RPMI8226 (cell line): ENCODE data around the gene ARHGEF2.
A peak's percentile ranks its signal among the peaks of the same experiment; 100 is the strongest.
"Not testable (repeated sequence)": the region's sequence is repeated elsewhere in the genome, so short reads cannot be mapped to it uniquely, and the experiment has no call there.

Experiments used
- DNase-seq: peaks from one replicate; pipeline ENCODE4 v3.0.0-alpha.2; 2015

The ARHGEF2 gene

GRCh38 chr1:155989242-155990004 lies 11.1 kb upstream of the ARHGEF2 start:
- peak; percentile 81 for DNase-seq

DNA sequence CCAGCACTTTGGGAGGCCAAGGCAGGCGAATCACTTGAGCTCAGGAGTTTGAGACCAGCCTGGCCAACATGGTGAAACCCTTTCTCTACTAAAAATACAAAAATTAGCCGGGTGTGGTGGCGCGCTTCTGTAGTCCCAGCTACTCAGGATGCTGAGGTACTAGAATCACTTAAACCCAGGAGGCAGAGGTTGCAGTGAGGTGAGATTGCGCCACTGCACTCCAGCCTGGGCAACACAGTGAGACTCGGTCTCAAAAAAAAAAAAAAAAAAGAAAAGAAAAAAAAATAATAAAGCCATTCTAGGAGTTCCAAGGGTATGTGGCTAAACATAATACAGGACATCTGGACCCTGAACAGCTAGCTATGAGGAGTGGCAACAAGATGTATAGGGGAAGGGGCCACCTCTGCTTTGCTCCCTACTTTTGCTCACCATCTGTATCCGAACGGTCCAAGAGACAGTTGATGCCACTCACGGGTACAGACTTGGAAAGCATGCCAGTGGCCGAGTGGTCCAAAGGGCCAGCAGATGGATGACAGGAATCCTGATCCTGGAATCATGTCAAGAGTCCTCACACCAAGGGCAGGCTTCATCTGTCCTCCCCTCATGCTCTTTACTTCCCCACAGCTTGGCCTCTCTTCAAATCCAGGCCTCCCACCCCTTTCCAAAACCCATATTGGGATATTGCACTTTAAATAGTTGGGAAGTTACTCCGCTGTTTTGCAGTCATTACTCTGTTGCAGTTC lies 6.7 kb upstream of the ARHGEF2 start:
- DNase-seq = not testable (repeated sequence)

GRCh38 chr1:155984341-155984740 lies 6.0 kb upstream of the ARHGEF2 start:
- no peak for DNase-seq

DNA sequence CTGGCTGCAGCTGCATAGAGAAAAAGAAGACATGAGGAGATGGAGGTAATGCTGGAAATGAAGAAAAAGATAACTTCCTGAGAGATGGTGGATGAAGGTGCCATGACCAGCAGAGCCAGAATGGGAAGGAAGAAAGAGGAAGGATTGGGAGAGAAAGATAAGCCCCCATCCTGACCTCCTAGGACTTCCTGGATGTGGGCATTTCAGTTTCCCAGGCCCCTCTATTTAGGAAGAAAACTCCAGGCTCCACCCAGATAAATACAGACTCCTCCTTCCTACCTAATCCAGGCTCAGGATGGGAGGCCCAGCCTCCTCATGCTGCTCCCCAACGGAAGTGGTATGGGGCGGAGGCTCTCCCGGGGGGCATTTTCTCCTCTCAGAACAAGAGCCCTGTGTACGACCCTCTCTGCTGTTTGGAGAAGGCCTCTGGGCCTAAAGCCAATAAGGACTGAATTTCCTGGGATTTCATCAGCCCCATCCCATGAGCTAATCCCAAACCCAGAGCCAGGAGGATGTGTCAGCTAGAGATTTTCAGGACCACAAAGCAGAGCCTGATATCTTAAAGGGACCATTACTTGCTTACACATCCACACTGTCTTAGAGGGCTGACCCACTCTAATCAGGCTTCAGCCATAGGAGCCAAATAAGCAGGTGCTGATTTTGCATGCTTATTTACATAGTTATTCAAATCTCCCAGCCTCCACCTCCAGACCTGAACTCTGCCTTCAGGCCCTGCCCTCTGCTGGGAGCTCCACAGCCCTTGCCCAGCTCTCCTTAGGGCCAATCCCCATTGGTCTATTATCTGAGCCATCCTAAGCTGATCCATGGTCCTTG lies 5.1 kb upstream of the ARHGEF2 start:
- peak; percentile 76 for DNase-seq

DNA sequence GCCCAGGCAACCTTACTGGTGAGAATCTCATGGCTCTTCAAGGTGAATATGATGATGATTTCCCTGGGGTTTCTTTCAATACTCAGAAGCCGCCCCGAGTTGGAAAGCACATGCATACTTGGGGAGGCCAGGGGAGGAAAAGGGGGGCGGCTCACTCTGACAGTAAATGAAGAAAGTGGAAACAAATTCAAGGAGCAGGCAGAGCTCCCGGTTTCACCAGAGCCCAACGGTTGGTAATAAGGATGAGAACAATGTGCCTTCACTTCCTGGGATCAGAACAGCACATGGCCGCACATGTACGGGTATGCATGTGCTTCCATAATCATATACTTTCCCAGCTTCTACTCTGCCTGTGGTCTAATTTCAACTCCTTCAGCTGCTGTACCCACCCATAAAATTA lies 3.8 kb upstream of the ARHGEF2 start:
- DNase-seq = no peak

DNA sequence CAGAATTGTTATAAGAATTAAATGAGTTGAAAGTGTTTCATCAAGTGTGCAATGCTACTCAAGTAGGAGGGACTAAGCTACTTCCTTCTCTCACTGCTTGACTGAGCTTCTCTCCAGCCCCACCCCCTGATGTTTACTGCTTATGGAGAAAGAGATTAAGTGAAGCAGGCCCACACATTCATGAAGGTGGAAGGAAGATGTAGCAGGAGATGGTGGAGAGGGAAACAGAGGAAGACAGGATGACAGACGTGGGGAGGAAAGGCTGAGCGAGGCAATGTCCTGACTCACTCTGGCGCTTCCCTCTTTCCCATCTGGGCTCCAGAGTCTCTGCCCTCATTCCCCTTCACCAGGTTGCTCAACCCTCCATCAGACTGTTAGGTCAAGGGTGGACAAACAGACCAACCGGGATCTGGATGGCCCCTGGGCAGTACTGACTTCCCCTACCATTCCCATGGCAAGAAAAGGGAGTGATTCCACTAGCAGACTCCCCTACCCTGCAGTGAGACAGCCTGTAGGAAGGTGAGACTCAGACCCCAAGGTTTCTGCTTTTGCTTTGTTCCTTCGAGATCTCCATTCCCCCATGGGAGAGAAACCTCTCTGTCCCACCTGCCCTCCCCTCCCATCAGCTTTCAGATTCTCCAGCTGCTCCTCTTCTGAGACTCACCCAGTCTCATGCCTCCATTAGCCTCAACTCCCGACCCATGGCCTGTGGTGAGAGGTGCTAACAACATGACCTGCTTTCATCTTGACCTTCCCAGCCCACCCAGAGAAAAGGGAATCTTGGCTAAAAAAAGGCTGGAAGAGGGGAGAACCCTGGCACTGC lies 3.1 kb upstream of the ARHGEF2 start:
- DNase-seq = peak; percentile 46

DNA sequence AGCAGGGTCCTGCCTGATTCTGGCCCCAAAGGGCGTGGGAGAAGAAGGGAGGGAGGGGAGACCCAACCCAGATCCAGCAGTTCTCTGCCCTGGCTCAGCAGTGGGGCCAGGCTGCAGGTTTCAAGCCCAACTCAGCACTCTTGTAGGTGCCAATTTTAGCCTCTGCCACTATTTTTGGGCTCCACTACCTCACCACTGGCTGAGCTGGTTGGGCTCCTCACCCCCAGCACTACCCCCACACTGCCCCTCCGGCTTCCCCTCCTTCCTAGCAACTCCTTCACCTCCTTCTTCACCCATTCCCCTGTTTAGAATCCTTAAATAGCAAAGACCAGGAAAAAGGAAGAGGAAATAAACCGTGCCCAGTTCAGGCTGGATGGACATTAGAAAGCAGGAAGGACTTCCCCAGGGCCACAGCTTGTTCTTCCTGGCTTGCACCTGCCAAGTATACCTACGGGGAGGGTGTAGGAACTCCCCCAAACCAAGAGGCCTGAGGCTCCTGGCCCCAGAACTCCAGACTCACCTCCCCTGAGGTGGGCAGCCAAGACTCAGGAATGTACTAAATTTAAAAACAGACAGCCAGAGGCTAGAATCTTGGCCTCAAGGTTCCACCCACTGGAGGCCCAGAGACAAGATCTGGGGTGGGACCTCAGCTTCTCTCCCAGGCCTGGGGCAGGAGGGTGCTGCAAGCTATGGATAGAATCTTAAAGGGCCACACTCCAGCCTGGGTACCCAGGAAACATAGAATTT lies 1.4 kb upstream of the ARHGEF2 start:
- peak; percentile 91 for DNase-seq

DNA sequence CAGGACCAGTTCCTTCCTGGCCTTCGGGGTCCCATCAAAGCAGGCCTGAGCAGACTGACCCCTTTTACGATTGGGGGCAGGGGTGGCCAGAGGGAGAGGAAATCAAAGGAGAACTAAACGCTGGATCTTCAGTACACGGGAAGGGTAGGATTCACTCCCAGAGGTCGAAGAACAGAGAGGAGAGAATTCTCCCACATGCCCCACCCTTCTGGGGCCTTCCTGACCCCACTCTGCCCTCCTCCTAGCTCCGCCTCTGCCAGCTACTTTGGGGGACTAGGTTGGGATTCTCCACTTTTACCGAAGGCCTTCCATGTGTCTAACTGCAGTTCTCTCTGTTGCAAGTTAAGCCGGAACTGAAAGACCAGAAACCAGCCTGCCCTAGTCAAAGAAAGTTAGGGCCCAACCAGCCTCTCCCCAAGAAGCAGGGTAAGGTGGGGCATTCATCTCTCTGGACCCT lies 654 bp upstream of the ARHGEF2 start:
- DNase-seq = peak; percentile 55

DNA sequence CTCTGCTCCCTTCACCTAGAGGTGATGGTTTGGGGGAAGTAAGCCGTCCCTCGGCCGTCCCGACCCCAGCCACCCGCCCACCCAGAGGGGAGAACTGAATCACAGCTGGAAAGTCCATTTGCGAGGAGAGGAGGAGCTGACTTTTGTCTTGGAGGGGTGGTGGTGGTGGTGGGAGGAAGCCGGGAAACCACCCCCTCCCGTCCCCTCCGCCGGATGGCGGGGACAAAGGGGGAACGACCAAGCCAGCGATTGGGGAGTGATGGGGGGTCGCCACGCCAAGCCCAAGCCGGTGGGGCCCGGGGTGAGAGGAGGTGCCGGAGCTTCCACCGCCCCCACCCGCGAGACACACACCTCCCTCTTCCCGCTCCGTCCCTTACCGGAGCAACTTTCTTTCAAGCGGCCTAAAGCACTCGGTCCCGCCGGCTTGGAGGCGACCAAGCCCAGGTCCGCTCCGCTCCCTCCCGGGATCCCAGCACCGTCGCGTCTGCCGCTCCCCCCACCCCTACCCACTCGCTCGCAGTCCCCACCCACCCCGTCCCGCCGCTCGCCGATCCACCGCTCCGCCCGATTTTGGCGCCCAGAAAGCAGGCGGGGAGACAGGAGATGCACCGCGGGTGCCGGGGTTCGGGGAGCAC lies 540 bp downstream of the ARHGEF2 start:
- peak; percentile 35 for DNase-seq

GRCh38 chr1:155976913-155977689 lies 1.2 kb downstream of the ARHGEF2 start:
- peak; percentile 63 for DNase-seq

GRCh38 chr1:155976062-155976912 lies 2.1 kb downstream of the ARHGEF2 start:
- DNase-seq = peak; percentile 91

GRCh38 chr1:155975375-155976061 lies 2.8 kb downstream of the ARHGEF2 start:
- no peak for DNase-seq

- no peak for DNase-seq
Measured at GRCh38 chr1:155974208-155975115, 3.9 kb downstream of the ARHGEF2 start.

GRCh38 chr1:155973723-155974122 lies 4.6 kb downstream of the ARHGEF2 start:
- DNase-seq = no peak

DNA sequence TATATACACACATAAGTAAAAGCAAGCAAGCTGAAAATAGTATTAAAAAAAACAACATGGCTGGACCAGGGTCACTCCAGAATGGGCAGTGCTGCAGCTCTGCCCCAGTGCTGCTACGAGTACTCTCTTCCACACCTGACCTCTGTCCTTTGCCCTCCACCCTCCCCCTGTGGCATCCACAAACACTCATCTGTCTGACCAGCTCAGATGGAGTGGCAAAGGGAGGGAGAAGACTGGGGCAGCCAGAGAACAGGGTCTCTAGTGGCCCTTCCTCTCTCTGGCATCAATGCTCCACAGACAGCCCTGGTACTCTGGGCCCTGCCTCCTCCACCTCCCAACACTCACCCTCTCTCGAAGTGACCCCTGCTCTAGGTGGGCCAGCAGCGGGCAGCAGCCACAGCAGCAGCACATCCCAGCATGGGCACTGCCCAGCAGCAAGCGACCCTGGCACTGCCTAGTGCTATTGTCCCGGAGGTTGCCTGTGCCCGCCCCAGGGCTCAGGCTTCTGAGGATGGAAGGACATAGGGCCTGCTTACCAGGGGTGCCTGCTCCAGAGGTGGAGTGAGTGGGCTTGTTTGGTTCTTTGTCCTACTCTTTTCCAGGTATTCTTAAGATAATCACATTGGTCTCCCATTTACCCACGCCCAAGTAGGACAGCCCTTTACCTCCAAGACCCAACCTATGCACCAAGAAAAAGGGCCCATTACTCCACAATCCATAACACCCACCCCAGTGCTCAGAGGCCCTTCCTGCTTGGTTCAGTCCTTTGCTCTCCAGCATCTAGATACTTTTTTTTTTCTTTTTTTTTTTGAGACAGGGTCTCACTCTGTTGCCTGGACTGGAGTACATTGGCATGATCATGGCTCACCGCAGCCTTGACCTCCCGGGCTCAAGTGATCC lies 6.2 kb downstream of the ARHGEF2 start:
- DNase-seq = no peak

GRCh38 chr1:155970531-155971167 lies 7.7 kb downstream of the ARHGEF2 start:
- peak; percentile 92 for DNase-seq
